K562 (cell line): ENCODE data around the gene FAAP100. TPM values are rescaled to one million over a fixed set of nuclear protein-coding genes. Genes with fewer than 3 reads are reported as not detected.
A peak's percentile ranks its signal among the peaks of the same experiment; 100 is the strongest.

Experiments
- AFF4 ChIP-seq: sonication (generic); formaldehyde crosslinking; IDR thresholded peaks from 2 replicates; pipeline ENCODE4 v1.8.0; 2023; ENCODE audit warnings: mild to moderate bottlenecking, missing genetic modification reagents
- DLX4 ChIP-seq: fragments of 250-450 bp; sonication (Bioruptor Pico); IDR thresholded peaks from 2 replicates; pipeline ENCODE4 v1.6.1; 2021; ENCODE audit warnings: mild to moderate bottlenecking
- EP400 ChIP-seq: fragments of 450-650 bp; IDR thresholded peaks from 2 replicates; pipeline ENCODE4 v1.6.1; 2017; ENCODE audit warnings: antibody characterized with exemption, mild to moderate bottlenecking, moderate library complexity
- HBP1 ChIP-seq: fragments of 450-650 bp; formaldehyde crosslinking; IDR thresholded peaks from 2 replicates; pipeline ENCODE4 v1.4.0; 2022; ENCODE audit warnings: missing genetic modification characterization
- LCOR ChIP-seq: sonication (generic); formaldehyde crosslinking; IDR thresholded peaks from 2 replicates; pipeline ENCODE4 v1.8.0; 2022; ENCODE audit warnings: mild to moderate bottlenecking, missing genetic modification reagents
- NCOR1 ChIP-seq: fragments of 450-650 bp; IDR thresholded peaks from 2 replicates; pipeline ENCODE4 v1.6.1; 2016; ENCODE audit warnings: mild to moderate bottlenecking, moderate library complexity
- NR2C1 ChIP-seq, 2 experiments: fragments of 450-650 bp; IDR thresholded peaks; 2 replicates each; pipeline ENCODE4 v1.6.1; 2017; ENCODE audit warnings: mild to moderate bottlenecking in 2 of 2, antibody characterized with exemption in 1 of 2, inconsistent platforms in 1 of 2, missing compliant biosample characterization in 1 of 2, missing genetic modification characterization in 1 of 2
- OTX1 ChIP-seq: fragments of 450-650 bp; formaldehyde crosslinking; IDR thresholded peaks from 2 replicates; pipeline ENCODE4 v1.4.0; 2022; ENCODE audit warnings: mild to moderate bottlenecking
- POLR2A ChIP-seq: fragments of 450-650 bp; conservative IDR thresholded peaks from 2 replicates; pipeline ENCODE4 v1.6.1; 2016
- RNF2 ChIP-seq: sonication (generic); IDR thresholded peaks from 2 replicates; pipeline ENCODE4 v1.6.1; 2016
- SAP30 ChIP-seq: fragments of 200-600 bp; sonication (generic); IDR thresholded peaks from 2 replicates; pipeline ENCODE4 v1.6.1; 2012; ENCODE audit warnings: borderline replicate concordance, low read depth, mild to moderate bottlenecking, moderate library complexity, low read length, control low read depth, inconsistent platforms; ENCODE audit not compliant: insufficient read depth, poor library complexity, severe bottlenecking
- SIRT6 ChIP-seq: IDR thresholded peaks from one replicate; pipeline ENCODE4 v1.6.1; 2012; ENCODE audit warnings: low read depth, mild to moderate bottlenecking, control low read depth, inconsistent platforms, low read length, moderate library complexity
- TAL1 ChIP-seq: fragments of 450-650 bp; IDR thresholded peaks from 2 replicates; pipeline ENCODE4 v1.6.1; 2016; ENCODE audit warnings: mild to moderate bottlenecking
- THRA ChIP-seq: fragments of 450-650 bp; IDR thresholded peaks from 2 replicates; pipeline ENCODE4 v1.6.1; 2017; ENCODE audit warnings: mild to moderate bottlenecking, moderate library complexity
- WHSC1 ChIP-seq: IDR thresholded peaks from one replicate; pipeline ENCODE4 v1.6.1; 2012; ENCODE audit warnings: low read length, control low read depth, inconsistent platforms
- ZNF311 ChIP-seq: fragments of 250-450 bp; sonication (Bioruptor Pico); IDR thresholded peaks from 2 replicates; pipeline ENCODE4 v1.4.0; 2020; ENCODE audit warnings: mild to moderate bottlenecking, moderate library complexity
- ZNF347 ChIP-seq: fragments of 450-650 bp; formaldehyde crosslinking; IDR thresholded peaks from 2 replicates; pipeline ENCODE4 v1.4.0; 2020; ENCODE audit warnings: low read depth, mild to moderate bottlenecking, moderate library complexity
- ZNF639 ChIP-seq, 2 experiments: fragments of 200-800 bp in 1 of 2; sonication (Bioruptor generic) in 1 of 2; sonication (generic) in 1 of 2; formaldehyde crosslinking in 1 of 2; IDR thresholded peaks in 1 of 2; conservative IDR thresholded peaks in 1 of 2; 2 replicates each; pipeline versions ENCODE4 v1.5.0 to v1.6.1; 2016 to 2020; ENCODE audit warnings: missing compliant biosample characterization in 1 of 2, missing genetic modification characterization in 1 of 2, missing genetic modification reagents in 1 of 2
- ZNF696 ChIP-seq: fragments of 250-450 bp; sonication (Bioruptor Pico); conservative IDR thresholded peaks from 2 replicates; pipeline ENCODE4 v1.4.0; 2020; ENCODE audit warnings: mild to moderate bottlenecking, moderate library complexity
- polyA plus RNA-seq, 8 experiments: library from polyadenylated mRNA; depleted of rRNA in 4 of 8; stranded (reverse) in 5 of 8; unstranded in 3 of 8; fragments of >200 nt; fragmentation: Nextera tagmentation in 2 of 8; fragmentation: Illumina TruSeq in 1 of 8; extraction: Ambion mirVana in 2 of 8; extraction: Trizol in 1 of 8; gene quantifications; 2 replicates each; pipeline versions ENCODE4 v1.2.1 to v1.2.3, GENCODE V29; 2011 to 2014; ENCODE audit warnings: inconsistent platforms in 1 of 8, missing spikeins in 1 of 8
- total RNA-seq, 7 experiments: library from RNA; depleted of rRNA in 6 of 7; stranded (reverse); fragments of >200 nt in 6 of 7; fragmentation: Illumina TruSeq in 2 of 7; extraction: Trizol in 2 of 7; gene quantifications; 2 replicates each; pipeline versions ENCODE4 v1.2.1 to v1.2.3, GENCODE V29; 2011 to 2021; ENCODE audit warnings: low replicate concordance in 1 of 7

The FAAP100 gene
- total and polyA plus RNA-seq, 9 of the 15 experiments (the other 6 are each of a cell fraction or from before 2014, with no cell fraction given) = 0.31 to 51.2 (median 12.6) TPM

GRCh38 chr17:81509207-81509971 is 42.8 kb downstream of the FAAP100 start (continued):
- TF ChIP-seq THRA (no peak), NR2C1 (IDR thresholded peaks at IDR 0.05) (no peak), NR2C1 (tag; IDR thresholded peaks at IDR 0.05) (no peak), DLX4 (CRISPR knock-in tag) (peak; percentile 3; the same call in 1 of the 2 replicates), AFF4 (CRISPR knock-in tag) (peak; percentile 83; the same call in 1 of the 2 replicates), WHSC1 (no peak), ZNF639 (CRISPR knock-in tag; conservative IDR thresholded peaks at IDR 0.05 in 1 of 2, IDR thresholded peaks at IDR 0.05 in 1 of 2) (no peak), EP400 (no peak), POLR2A (peak; percentile 84), ZNF696 (no peak), SIRT6 (peak; percentile 71), SAP30 (no peak), ZNF311 (CRISPR knock-in tag) (no peak), RNF2 (no peak), LCOR (CRISPR knock-in tag) (peak; percentile 26; the same call in 1 of the 2 replicates), ZNF347 (CRISPR knock-in tag) (0 out of 2 replicates have a peak, but pooled peaks have one; percentile 27), NCOR1 (peak; percentile 23; the same call in 1 of the 2 replicates), HBP1 (CRISPR knock-in tag) (peak; percentile 66; the same call in 1 of the 2 replicates), OTX1 (peak; percentile 70), TAL1 (no peak)
